HG03442 (cell line): ENCODE measurements around the gene TMEM170A.

Source experiments
- ATAC-seq: cut with Tn5 transposase; IDR thresholded peaks from one replicate; pipeline ENCODE4 v1.9.1; 2021; ENCODE audit warnings: mild to moderate bottlenecking, moderate library complexity; ENCODE audit not compliant: unreplicated experiment

Gene TMEM170A

DNA sequence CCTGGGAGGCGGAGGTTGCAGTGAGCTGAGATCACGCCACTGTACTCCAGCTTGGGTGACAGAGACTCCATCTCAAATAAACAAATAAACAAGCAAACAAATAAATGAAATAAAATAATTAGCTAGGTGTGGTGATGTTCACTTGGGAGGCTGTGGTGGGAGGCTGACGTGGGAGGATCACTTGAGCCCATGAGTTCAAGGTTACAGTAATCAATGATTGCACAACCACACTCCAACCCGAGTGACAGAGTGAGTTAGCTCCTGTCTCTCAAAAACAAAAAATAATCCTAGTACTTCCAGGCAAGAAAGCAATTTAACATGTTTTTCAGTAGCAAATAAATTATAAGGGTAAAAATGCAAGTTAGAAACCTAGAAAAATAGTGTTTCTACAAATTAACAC, 57.5 kb downstream of the TMEM170A start:
- no peak for ATAC-seq

DNA sequence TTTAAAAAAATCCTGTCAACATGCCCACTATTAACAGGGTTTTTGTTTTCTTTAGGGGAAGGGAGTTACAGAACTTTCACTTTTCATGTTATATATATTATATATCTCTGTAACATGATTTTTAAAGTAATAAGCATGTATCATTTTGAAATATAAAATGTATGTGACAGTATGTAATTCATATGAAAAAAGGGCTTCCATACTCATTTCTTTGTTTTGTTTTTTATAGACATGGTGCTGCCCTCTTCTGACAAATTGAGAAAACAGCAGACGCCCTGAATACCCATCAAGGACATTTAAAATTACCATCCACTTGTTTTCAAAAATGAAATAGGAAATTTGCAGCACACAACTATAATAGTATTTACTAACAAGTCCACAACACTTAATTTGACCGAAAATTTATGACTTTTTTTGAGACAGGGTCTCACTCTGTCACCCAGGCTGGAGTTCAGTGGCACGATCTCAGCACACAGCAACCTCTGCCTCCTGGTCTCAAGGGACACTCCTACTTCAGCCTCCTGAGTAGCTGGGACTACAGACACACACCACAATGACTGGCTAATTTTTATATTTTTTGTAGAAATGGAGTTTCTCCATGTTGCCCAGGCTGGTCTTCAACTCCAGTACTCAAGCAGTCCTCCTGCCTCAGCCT, 61.5 kb downstream of the TMEM170A start:
- ATAC-seq = no peak

GRCh38 chr16:75402159-75402820, 62.2 kb downstream of the TMEM170A start:
- ATAC-seq = no peak

GRCh38 chr16:75401691-75402090, 62.8 kb downstream of the TMEM170A start:
- ATAC-seq = no peak

GRCh38 chr16:75398333-75398732, 66.2 kb downstream of the TMEM170A start:
- no peak for ATAC-seq

DNA sequence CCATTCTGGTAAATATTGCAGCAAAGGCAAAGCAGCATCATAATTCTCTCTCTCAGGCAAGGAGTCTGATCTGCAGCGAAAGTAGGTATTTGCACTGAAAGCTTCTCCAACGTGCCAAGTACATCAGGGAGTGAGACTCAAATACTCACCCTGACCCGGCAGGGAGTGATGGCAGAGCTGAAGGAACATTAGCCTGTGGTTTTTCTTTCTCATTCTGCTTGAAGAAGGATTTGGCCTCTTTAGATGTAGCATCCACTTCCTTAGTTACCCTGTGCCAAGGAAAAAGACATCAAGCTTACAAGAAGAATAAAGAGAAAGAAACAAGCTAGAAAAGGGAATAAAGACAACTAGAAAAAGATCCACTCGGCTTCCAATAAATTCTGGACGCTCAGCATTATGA, 69.5 kb downstream of the TMEM170A start:
- ATAC-seq = no peak
